SK-N-SH (cell line): Measurements from ENCODE around the gene MIDN. TPM values are rescaled to one million over a fixed set of nuclear protein-coding genes. Genes with fewer than 3 reads are reported as not detected.

Experiments
- CTCF ChIA-PET: fragments of 300-600, 350-600 bp; formaldehyde crosslinking; extraction: SDS; loops from one replicate; lab custom pipeline; 2021; lab: Yijun Ruan, JAX
- POLR2A ChIA-PET: fragments of 350-600 bp; sonication (Branson Sonifier 250); formaldehyde crosslinking; extraction: SDS; loops from one replicate; lab custom pipeline; 2020; ENCODE audit warnings: antibody characterized with exemption, inconsistent platforms; lab: Yijun Ruan, JAX
- DNase-seq: peaks from one replicate; pipeline ENCODE4 v3.0.0; 2012
- H2AFZ ChIP-seq: fragments of 200-600 bp; sonication (generic); 2 replicates; pipeline ENCODE4 v1.8.1; 2016; ENCODE audit warnings: antibody characterized with exemption, mild to moderate bottlenecking, low read depth
- H3F3A ChIP-seq: fragments of 200-600 bp; sonication (generic); replicated peaks from 2 replicates; pipeline ENCODE3; 2016; ENCODE audit warnings: antibody characterized with exemption, mild to moderate bottlenecking; ENCODE audit not compliant: insufficient read depth
- H3K27ac ChIP-seq, 2 experiments: fragments of 200-500 bp in 1 of 2; fragments of 200-600 bp in 1 of 2; sonication (Bioruptor generic) in 1 of 2; sonication (generic), shearing (Covaris generic) in 1 of 2; 2 replicates each; pipeline versions ENCODE4 v1.5.1 to v1.6.1; 2014 to 2016; ENCODE audit warnings: low read depth in 2 of 2, inconsistent platforms in 1 of 2, low read length in 1 of 2, mild to moderate bottlenecking in 1 of 2, mixed read lengths in 1 of 2
- H3K27me3 ChIP-seq: fragments of 200-600 bp; sonication (generic), shearing (Covaris generic); 2 replicates; pipeline ENCODE4 v1.6.1; 2016; ENCODE audit warnings: mixed run types; ENCODE audit not compliant: insufficient read depth
- H3K36me3 ChIP-seq, 2 experiments: fragments of 200-500 bp in 1 of 2; fragments of 200-600 bp in 1 of 2; sonication (Bioruptor generic) in 1 of 2; sonication (generic) in 1 of 2; replicated peaks in 1 of 2; 2 replicates each; pipeline versions ENCODE3 to v1.5.1; 2014 to 2016; ENCODE audit warnings: low read length in 1 of 2, mild to moderate bottlenecking in 1 of 2; ENCODE audit not compliant: insufficient read depth in 2 of 2, control insufficient read depth in 1 of 2
- H3K4me1 ChIP-seq, 2 experiments: fragments of 200-500 bp in 1 of 2; fragments of 200-600 bp in 1 of 2; sonication (Bioruptor generic) in 1 of 2; sonication (generic), shearing (Covaris generic) in 1 of 2; 2 replicates each; pipeline versions ENCODE4 v1.5.1 to v1.6.1; 2014 to 2016; ENCODE audit warnings: low read depth in 1 of 2, low read length in 1 of 2, mixed run types in 1 of 2; ENCODE audit not compliant: insufficient read depth in 2 of 2, control insufficient read depth in 1 of 2
- H3K4me2 ChIP-seq: fragments of 200-600 bp; sonication (generic), shearing (Covaris generic); 2 replicates; pipeline ENCODE4 v1.6.1; 2017; ENCODE audit warnings: mixed run types
- H3K4me3 ChIP-seq, 2 experiments: fragments of 200-500 bp in 1 of 2; fragments of 200-600 bp in 1 of 2; sonication (Bioruptor generic) in 1 of 2; sonication (generic), shearing (Covaris generic) in 1 of 2; 2 replicates each; pipeline versions ENCODE4 v1.5.1 to v1.8.1; 2014 to 2016; ENCODE audit warnings: low read depth in 2 of 2, inconsistent platforms in 1 of 2, low read length in 1 of 2, mild to moderate bottlenecking in 1 of 2, mixed read lengths in 1 of 2, moderate library complexity in 1 of 2
- H3K79me2 ChIP-seq: fragments of 200-600 bp; sonication (generic); 2 replicates; pipeline ENCODE4 v1.8.1; 2017; ENCODE audit warnings: mild to moderate bottlenecking; ENCODE audit not compliant: insufficient read depth
- H3K9ac ChIP-seq: fragments of 200-600 bp; sonication (generic); 2 replicates; pipeline ENCODE4 v1.6.1; 2017; ENCODE audit warnings: mixed run types
- H3K9me2 ChIP-seq: fragments of 200-600 bp; sonication (generic); 2 replicates; pipeline ENCODE4 v1.6.1; 2017; ENCODE audit warnings: mixed run types
- H3K9me3 ChIP-seq: fragments of 200-600 bp; sonication (generic); 2 replicates; pipeline ENCODE4 v1.6.1; 2017; ENCODE audit warnings: mixed run types, mild to moderate bottlenecking, moderate library complexity
- H4K20me1 ChIP-seq: fragments of 200-600 bp; sonication (generic); 2 replicates; pipeline ENCODE4 v1.6.1; 2017; ENCODE audit warnings: mild to moderate bottlenecking, mixed run types; ENCODE audit not compliant: insufficient read depth
- CTCF ChIP-seq: fragments of 200-600 bp; sonication (generic); IDR thresholded peaks from 2 replicates; pipeline ENCODE4 v1.6.1; 2017; ENCODE audit warnings: antibody characterized with exemption, mild to moderate bottlenecking, moderate library complexity
- GABPA ChIP-seq: IDR thresholded peaks from 2 replicates; pipeline ENCODE4 v1.4.0; 2012; ENCODE audit warnings: low read depth, mild to moderate bottlenecking
- IRF3 ChIP-seq: fragments of 150-350 bp; IDR thresholded peaks from 2 replicates; pipeline ENCODE4 v1.6.1; 2016; ENCODE audit warnings: mild to moderate bottlenecking, low read depth, low read length
- MAX ChIP-seq: IDR thresholded peaks from 2 replicates; pipeline ENCODE4 v1.4.0; 2012; ENCODE audit warnings: low read depth
- MEF2A ChIP-seq: IDR thresholded peaks from 2 replicates; pipeline ENCODE4 v1.4.0; 2012; ENCODE audit warnings: low read depth, borderline replicate concordance
- MXI1 ChIP-seq: IDR thresholded peaks from 2 replicates; pipeline ENCODE4 v1.6.1; 2012; ENCODE audit warnings: mild to moderate bottlenecking, low read depth, low read length, improper control_type of control experiment
- NFIC ChIP-seq: IDR thresholded peaks from 2 replicates; pipeline ENCODE4 v1.4.0; 2012; ENCODE audit warnings: borderline replicate concordance
- NRF1 ChIP-seq: IDR thresholded peaks from 2 replicates; pipeline ENCODE4 v1.6.1; 2012; ENCODE audit warnings: low read depth, mild to moderate bottlenecking, low read length
- POLR2AphosphoS5 ChIP-seq: IDR thresholded peaks from 2 replicates; pipeline ENCODE4 v1.6.1; 2012; ENCODE audit warnings: low read depth, low read length
- SIN3A ChIP-seq: IDR thresholded peaks from 2 replicates; pipeline ENCODE4 v1.6.1; 2012; ENCODE audit warnings: low read depth, mild to moderate bottlenecking, low read length, moderate library complexity, borderline replicate concordance
- SMC3 ChIP-seq: IDR thresholded peaks from 2 replicates; pipeline ENCODE4 v1.6.1; 2012; ENCODE audit warnings: low read depth, low read length, improper control_type of control experiment
- TAF1 ChIP-seq: IDR thresholded peaks from 2 replicates; pipeline ENCODE4 v1.6.1; 2012; ENCODE audit warnings: low read depth, mild to moderate bottlenecking, low read length, moderate library complexity, borderline replicate concordance
- WGBS: methylation state at CpG from one replicate; pipeline ENCODE4 v1.1.6; 2017; ENCODE audit warnings: low lambda C conversion rate; 5-methylcytosine and 5-hydroxymethylcytosine counted together
- polyA plus RNA-seq, 3 experiments: library from polyadenylated mRNA; depleted of rRNA; stranded (reverse); fragments of >200 nt; gene quantifications; 2 replicates each; pipeline ENCODE4 v1.2.3, GENCODE V29; 2012
- TF ChIP-seq, protein P1 (sequence below): IDR thresholded peaks from 2 replicates; pipeline ENCODE4; 2012

The MIDN gene
- polyA plus RNA-seq, 1 of the 3 experiments (the other 2 are of a cell fraction), result 13.9 TPM

DNA sequence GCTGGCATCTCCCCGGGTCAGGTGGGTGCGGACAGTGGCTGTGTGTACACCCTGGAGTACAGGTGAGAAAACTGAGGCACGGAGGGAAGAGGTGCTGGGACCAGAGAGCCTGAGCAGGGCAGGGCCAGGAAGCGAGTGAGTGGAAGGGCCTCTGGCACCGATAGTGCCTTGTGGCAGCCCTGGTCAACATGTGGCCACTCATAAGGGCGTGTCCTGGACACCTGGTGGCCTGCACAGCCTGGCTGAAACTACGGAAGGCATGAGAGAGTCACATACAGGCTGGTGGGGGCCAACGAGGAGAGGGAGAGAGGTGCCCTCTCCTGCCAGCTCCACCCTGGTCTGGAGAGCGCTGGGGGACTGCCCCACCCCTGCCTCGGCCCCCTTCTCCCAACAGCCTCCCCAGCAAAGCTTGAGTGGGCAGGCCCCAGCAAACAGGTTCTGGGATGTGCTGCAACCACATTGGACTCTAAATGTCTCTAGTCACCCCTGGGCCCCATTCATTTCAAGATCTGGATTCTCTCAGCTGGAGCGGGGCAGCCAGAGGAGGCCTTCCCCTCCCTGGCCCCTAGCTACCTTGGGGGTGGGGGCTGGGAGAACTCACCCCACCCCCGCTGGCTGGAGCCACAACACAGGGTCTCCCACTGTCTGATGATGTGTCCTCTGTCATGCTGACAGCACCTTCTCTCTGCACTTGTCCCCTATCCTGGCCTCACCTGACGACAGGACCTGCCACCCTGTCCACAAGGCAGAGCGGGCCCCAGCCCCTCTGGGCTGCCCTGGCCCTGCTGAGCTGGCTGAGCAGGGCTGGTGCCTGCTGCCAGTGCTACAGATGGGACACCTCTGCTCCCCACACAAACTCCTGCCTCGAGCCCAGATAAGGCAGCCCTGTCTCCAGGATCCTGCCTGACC is 16.4 kb upstream of the MIDN start:
- no peak for DNase-seq
- Histone ChIP-seq H3K27me3 (no peaks in the 10 kb centered on the region), H3K4me1 (peaks cover 0 to 9% of the 10 kb centered on the region in 2 experiments; a peak in 1 of 4 replicates), H3K4me3 (no peak overlapping the region), H3K27ac (no peak overlapping the region), H4K20me1 (peaks cover 24% of the 10 kb centered on the region), H3K4me2 (no peak overlapping the region), H3F3A (peaks cover 14% of the 10 kb centered on the region), H2AFZ (no peak overlapping the region), H3K36me3 (peaks cover 0 to 55% of the 10 kb centered on the region in 2 experiments), H3K9me3 (no peaks in the 10 kb centered on the region), H3K9ac (no peak overlapping the region), H3K9me2 (no peaks in the 10 kb centered on the region), H3K79me2 (peaks cover 11% of the 10 kb centered on the region; the same call in 1 of the 2 replicates)
- POLR2A ChIA-PET, result no interaction called here
- CTCF ChIA-PET, result interaction anchor here (1.2 to 5.7 kb wide), 4 partner anchors 10 to 119 kb away, joined by 3 to 82 read pairs (median 4); no protein-coding TSS in a partner anchor
- 95% methylated on average over 9 of the region's 15 CpGs for WGBS
- TF ChIP-seq MXI1, result no peak
- TF ChIP-seq GABPA, result no peak
- TF ChIP-seq SIN3A, result no peak
- TF ChIP-seq IRF3, result no peak
- TF ChIP-seq CTCF, result no peak
- TF ChIP-seq MAX, result no peak
- no peak for TF ChIP-seq MEF2A
- TF ChIP-seq, protein P1, sequence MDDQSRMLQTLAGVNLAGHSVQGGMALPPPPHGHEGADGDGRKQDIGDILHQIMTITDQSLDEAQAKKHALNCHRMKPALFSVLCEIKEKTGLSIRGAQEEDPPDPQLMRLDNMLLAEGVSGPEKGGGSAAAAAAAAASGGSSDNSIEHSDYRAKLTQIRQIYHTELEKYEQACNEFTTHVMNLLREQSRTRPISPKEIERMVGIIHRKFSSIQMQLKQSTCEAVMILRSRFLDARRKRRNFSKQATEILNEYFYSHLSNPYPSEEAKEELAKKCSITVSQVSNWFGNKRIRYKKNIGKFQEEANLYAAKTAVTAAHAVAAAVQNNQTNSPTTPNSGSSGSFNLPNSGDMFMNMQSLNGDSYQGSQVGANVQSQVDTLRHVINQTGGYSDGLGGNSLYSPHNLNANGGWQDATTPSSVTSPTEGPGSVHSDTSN, result no peak
- TF ChIP-seq SMC3, result no peak
- no peak for TF ChIP-seq TAF1
- TF ChIP-seq NRF1, result no peak
- no peak for TF ChIP-seq POLR2AphosphoS5
- TF ChIP-seq NFIC, result no peak
